ENCODE measurements around the gene CENPM.

Gene CENPM

DNA sequence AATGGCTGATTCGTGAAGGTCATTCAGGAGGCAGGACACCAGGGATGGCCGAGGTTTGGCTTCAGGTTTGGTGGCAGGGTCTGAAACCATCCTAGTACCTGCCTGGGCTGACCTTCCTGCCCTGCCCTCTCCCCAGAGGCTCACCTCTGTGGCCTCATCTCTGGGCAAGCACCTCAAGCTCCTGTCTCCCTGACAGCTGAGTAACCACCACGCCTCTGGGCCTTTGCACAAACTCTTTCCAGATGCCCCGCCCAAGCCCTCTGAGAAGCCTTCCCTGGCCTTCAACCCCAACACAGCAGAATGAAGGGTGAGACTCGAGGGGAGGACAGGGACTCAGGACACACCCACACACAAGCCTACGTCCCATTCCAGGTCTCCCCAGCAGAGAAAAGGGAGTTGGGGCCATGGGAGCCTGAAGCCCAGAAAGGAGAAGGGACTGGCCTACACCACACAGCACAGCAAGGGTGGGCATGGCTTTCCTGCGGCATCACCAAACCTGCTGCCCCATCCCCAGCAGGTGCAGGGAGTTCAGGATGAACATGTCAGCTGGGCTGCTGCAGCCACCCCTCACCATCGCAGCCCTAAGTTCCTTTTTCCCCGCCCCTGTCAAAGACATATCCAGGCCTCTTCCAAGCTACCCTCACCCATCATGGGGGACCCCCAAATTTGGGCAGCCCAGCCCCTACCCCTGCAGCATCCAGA is 34.5 kb downstream of the CENPM start:
- no peak for DNase-seq

DNA sequence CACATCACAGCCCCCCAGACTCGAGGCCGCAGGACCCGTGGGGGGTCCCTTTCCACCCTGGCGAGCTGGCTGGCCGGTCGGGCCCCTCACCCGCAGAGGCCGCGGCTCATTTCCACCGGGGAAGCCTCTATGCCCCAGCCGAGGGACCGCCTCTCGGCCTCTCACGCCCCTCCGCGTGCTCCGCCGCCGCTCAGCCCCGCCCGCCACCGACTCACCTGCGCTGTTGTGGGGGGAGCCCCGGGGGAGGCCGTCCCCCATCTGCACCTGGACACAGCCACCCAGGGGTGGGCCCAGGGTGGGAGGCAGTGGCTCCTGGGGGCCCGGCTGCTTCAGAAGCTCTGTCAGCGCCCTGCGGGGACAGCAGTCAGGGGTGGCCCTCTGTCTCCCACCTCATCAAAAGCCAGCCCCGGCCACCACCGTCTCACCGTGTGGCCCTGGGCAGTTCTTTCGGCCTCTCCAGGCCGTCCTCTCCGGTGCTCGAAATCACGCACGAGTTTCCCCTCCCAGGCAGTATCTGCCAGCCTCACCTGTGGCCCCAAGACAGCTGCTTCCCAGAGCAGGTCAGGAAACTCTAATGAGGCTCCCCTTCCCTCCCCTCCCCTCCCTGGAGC is 35.8 kb downstream of the CENPM start:
- DNase-seq = peak; percentile 31

DNA sequence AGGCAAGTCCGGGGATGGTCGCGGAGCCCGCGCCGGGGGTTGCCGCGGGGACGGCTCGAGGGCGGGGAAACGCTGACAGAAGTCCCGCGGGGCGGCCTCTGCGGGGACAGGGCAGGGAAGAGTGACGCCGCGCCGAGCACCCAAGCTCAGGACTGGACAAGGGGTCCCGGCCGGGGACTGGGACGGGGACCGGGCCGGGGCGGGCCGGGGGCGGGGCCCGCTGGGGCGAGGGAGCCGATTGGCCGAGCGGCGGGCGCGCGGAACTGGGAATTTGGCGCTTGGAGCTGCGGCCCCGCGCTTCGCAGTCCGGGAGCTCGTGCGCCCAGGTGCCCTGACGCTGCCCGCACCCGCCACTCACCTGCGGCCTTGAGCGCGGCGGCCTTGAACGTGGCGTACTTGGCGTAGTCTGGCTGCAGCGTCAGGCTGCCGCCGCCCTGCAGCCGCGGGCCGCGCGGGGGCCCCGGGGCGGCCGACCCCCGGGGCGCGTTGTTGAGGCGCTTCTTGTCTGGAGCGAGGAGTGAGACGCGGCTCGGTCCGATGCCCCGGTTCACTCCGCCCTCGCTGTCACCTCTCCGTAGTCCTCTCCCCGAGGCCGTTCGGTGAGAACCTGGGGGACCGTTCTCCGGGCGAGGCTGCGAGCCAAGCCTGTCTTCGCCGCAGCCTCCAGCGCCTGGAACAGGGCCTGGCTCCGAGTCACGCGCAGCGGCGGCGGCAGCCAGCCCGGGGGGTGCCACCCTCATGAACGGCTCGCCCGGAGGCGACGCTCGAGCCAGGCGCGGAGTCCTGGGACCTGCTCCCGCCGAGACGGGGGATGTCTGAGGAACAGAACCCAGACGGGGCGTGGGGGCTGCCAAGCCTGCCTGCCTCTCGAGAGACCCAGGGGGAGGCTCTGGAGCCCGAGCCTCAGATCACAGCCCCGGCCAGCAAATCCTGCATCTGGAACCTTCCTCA is 36.6 kb downstream of the CENPM start:
- peak; percentile 51 for DNase-seq

DNA sequence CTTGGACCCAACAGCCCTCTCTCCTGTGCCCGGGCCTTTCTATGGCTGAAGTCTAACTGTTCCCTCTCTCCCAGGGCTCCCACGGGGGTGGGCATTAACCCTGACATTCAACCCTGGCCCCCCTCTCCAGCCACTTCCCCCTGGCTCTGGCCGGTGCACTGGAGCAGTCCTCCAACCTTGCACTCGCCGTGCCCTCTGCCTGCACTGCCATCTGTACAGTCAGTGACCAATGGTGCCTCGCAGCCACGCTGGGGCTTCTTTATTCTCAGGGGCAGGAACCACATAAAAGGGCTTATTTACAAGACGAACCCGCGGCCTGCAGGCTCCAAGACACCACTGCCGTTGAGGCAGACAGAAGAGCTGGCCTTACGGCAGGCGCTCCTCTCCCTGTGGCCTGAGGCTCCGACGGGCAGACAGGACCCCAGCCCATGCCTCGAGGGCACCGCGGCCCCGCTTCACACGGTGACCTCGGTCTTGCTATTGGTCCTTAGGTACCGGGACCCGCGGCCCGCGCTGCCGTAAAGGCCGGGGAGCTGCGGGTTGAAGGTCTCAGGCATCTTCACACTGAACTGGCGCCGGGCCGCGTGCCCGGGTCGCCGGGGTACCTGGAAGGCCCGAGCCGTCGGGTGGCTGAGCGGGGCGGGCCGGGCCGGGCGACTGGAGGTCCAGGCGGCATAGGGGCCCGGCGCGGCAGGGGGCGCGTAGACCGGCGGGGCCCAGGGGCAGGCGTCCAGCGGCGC is 37.5 kb downstream of the CENPM start:
- DNase-seq = no peak

DNA sequence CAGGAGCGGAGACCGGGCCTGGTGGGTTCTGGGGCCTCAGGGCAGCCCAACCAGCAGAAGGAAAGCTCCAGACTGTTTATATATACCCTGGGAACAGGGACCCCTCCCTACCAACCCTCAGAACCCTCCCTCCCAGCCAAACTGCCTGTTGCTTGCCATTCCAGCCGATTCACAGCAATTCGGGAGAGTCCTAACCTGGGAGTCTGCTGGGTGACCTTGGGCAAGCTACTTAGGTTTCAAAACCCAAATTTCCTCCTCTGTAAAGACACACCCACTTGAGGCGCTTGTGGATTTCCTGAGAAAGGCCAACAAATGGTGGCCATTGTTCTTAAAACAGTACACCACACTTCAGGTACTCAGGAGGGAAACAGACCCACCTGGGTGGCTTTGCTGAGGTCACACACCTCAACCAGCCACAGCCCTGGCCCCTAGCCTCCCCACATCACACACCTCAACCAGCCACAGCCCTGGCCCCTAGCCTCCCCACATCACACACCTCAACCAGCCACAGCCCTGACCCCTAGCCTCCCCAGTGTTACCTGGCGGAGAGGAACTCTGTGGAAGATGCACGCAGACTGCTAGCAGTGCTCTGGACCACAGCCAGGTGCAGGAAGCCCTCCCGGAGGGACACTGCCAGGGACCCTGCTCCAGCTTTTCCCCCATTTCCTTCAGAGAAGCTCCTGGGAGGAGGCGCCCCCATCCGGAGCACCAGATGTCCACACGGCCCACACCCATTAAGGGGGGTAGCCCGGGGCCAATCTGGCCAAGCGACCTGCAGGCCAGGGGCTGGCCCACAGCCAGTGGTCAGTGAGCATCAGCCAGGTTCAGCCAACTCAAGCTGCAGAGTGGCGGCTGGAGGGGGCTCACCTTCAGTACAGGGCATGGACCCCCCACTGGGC is 38.3 kb downstream of the CENPM start:
- DNase-seq = no peak

DNA sequence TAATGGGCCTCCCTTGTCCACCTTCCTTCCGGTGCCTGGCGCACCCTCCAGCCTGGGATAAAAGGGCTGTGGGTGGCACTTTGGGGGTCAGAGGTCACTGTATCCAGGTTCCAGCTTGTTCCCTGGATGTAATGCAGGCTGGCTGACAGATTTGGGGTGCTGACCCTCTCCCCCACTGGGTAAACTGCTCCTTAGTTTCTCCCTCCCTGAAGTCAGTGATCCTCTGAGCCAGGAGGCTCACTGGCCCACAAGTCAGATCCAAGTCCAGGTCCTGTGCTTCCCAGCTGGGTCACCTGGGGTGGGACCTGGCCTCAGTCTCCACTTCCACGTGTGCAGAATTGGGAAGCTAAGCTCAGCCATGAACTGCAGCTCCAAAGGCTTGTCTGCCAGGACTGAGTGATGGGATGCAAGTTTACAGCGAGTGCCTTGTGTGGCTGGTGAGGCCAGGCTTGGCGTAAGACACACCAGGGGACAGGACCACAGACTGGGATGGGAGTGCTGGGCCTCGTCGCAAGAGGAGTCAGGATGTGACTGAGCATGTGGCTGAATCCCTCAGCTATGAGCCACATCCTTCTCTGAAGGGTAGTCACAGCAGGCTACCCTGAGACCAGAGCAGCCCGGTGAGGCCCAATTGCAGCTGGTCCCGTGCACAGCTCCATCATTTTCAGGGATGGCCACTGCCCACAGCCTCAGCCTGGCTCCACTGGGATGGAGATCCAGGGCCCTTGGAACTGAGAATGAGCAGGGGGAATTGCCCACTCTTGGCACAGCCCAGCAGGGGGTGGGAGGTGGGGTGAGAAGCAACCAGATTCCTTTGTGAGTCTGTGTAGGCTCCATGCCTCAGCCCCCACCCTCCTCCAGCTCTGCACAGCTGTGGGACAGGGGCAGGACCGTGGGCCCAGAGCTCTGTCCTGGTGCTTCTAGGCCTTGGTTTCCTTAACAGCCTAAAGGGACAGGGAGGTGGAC is 39.2 kb downstream of the CENPM start:
- no peak for DNase-seq

DNA sequence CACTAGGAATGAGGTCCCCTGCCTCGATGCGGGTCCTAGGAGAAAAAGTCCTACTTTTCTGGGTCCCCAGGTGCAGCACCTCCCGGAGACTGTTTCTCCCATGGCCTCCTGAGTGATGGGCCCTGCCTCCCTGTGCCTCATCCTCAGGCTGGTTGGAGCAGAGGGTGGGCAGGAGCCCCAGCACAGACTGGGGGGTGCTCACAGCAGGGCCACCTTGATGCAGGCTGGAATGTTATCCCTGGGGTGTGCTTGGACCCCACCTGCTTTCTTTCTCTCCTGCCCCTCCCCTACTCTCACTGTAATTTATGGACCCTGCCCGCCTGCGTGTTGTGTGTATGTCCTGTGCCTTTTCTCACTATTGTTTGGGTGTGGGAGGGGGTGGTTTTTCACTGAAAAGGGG is 40.1 kb downstream of the CENPM start:
- no peak for DNase-seq

DNA sequence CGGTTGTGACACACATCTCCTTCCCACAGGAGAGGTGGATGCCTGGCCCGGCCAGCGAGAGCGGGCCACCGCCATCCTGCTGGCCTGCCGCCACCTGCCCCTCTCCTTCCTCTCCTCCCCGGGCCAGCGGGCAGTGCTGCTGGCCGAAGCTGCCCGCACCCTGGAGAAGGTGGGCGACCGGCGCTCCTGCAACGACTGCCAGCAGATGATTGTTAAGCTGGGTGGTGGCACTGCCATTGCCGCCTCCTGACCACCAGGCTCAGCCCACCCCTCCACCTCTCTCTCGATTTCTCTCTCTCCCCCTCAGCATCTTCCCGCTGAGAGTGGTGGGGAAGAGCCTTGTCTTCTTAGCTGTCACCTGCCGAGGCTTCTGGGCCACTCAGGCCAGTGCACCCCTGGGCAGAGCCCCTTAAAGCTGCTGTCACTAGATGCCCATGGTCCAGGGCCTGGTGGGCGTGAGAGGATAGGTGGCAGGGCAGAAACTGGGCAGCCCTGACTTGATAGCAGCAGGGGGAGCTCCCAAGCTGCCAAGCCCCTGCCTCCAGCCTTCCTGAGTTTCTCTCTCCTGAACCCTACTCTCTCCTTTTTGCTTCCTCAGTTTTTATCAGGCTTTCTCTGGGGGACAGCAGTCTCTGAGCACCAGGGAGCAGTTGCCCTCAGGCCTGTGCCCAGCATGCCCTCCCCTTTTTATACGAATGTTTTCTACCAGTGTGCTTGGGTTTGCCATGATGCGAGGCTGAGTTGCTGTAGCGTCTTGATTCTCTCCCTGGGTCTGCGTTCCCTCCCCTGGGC is 41.3 kb downstream of the CENPM start:
- no peak for DNase-seq

DNA sequence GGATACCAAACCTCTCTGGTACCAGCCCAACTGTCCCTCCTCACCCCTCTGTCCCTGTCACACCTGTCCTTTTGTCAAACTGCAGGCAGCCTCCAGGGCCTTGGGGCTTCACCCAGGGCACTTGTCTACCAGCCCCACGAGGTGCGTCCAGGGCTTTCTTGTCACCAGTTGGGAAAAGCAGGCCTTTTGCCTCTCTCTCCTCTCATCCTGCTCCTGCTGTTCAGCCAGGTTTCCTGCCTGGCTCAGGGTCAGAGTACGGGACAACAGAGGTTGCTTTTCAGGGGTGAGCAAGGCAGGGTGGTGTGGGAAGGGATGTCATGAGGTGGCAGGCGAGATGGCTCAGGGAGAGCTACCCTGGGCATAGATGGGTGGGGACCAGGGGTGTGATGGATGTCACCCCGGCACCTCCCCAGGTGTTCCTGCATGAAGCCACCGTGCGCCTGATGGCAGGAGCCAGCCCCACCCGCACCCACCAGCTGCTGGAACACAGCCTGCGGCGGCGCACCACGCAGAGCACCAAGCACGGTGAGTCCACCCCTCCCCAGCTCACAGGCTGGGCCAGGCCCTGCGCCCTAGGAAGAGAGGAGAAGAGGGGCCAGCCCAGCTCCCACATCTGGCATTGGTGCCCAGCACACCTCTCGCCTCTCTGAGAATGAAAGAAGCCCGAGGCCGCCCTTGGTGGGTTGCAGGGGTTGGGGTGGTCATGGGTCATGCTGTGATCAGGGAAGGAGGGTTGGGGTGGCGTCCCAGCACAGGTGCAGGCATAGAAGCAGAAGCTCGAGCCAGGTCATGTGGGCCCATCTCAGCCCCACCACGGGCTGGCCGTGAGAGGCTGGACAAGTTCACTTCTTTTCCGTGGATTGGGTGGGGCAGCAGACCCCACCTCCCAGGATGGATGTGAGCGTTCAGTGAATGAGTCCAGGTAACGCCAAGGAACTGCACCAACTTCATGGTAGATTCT is 42.2 kb downstream of the CENPM start:
- DNase-seq = no peak

DNA sequence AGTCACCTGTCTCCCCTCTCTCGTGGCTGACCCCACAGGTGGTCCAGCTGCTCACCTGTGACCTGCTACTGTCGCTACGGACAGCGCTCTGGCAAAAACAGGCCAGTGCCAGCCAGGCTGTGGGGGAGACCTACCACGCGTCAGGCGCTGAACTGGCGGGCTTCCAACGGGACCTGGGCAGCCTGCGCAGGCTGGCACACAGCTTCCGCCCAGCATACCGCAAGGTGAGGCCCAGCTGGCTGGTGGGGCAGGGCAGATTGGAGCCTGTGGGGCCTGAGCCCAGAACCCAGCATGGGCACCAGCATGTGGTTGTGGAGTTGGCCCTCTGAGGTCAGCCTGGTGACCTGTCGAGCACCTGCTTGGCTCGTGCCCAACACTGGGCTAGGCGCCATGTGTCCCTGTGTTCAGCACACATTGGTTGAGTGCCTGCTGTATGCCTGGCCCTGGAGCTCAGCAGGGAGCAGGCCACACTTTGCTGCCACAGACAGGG is 44.0 kb downstream of the CENPM start:
- no peak for DNase-seq

DNA sequence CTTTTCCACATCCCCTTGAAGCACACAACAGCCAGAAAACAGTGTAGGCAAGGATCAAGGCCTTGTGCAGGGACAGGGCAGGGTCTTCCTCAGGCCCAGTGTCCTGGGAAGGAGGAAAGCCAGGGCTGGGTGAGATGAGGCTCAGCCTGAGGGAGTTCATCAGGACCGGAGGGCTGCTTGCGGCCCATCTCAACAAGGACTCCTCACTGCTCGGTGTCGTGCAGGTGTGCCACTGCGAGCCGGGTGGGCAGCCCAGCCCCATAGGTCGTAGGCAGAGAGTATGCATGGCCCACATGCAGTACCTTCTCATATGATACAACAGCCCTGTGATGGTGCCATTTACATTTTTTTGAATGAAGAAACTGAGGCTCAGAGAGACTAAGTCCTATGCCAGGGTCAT is 44.9 kb downstream of the CENPM start:
- no peak for DNase-seq

DNA sequence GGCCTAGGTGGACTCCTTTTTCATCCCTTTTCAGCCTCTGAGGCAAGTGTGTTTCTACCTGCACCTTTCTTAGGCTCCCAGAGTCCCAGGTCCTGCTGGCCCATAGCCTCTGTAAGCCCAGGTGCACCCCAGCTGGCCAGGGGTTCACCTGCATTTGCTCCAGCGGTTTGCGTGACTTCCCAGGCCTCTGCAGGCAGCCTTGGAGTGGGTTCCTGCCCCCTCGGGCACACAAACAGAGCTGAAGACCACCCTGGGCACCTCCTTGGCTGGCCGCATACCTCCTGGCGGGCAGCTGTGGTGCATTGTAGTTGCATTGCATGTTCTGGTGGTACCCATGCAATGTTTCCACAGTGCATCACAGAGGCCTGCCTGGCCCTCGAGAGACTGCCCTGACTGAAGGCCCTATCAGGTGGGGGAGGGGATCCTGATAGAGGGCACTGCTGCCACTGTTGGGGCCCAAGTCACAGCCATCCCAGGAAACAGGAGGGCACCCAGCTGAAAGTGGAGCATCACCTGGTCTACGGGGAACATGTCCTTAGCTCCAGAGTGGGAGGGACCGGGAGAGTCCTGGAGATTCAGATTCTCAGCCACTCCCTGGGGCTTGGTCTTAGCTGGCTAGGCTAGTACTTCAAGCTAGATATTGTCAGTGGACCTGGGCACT is 46.2 kb downstream of the CENPM start:
- no peak for DNase-seq

DNA sequence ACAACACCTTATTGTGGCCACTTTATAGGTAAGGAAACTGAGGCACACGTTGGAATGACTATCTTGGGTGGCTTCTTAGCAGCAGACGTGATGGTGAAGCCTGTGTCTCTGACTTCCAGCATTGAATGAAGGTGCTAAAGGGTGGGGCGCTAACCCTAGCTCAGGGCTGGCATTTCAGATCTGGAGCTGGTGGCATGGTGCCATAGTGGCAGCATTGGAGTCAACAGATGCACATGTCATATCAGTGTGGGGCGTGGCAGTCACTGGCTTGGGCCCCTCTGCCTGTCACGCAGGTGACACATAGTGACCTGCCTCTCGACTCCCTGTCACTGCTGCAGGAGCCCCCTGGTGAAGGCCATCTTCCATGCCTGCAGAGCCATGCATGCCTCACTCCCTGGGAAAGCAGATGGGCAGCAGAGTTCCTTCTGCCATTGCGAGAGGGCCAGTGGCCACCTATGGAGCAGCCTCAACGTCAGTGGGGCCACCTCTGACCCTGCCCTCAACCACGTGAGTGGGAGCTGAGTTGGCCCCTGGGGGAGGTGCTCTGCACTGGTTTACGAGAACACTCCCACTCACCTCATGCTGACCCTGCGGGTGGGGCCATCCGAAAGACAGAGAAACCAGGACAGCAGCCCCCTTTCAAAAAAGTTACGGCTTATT is 46.8 kb downstream of the CENPM start:
- no peak for DNase-seq

DNA sequence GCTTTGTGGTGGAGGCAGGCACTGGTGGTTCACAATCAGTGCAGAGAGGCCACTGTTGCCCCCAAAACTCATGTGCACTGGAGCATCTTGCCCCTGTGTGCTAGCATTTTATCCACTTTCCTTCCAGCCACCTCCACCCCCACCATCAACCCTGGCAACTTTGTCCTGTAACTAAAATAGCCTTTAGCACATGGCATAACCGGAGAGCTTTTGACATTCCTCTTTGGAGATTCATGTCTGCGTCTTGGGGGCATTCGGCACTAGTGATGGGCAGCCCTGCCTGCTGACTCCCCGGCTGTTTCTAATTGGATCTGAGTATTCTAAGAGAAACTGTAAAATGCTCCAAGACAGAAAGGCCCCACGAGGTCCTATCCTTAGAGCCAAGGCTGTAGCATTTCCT is 47.8 kb downstream of the CENPM start:
- DNase-seq = no peak

DNA sequence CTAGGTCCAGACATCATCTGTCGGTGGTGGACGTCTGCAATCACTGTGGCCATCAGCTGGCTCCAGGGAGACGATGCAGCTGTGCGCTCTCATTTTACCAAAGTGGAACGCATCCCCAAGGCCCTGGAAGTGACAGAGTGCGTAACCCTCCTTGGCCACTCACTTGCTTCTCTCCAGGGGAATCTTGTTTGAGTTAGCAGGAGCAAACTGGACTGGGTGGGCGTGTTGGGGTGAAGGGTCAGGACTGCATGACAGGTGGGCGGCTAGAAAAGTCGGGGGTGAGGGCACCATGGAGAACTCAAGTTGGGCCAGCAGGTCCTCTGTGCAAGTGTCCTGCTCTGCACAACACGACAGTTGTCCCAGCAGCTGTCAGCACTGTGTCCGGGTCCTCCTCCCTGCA is 48.3 kb downstream of the CENPM start:
- no peak for DNase-seq

DNA sequence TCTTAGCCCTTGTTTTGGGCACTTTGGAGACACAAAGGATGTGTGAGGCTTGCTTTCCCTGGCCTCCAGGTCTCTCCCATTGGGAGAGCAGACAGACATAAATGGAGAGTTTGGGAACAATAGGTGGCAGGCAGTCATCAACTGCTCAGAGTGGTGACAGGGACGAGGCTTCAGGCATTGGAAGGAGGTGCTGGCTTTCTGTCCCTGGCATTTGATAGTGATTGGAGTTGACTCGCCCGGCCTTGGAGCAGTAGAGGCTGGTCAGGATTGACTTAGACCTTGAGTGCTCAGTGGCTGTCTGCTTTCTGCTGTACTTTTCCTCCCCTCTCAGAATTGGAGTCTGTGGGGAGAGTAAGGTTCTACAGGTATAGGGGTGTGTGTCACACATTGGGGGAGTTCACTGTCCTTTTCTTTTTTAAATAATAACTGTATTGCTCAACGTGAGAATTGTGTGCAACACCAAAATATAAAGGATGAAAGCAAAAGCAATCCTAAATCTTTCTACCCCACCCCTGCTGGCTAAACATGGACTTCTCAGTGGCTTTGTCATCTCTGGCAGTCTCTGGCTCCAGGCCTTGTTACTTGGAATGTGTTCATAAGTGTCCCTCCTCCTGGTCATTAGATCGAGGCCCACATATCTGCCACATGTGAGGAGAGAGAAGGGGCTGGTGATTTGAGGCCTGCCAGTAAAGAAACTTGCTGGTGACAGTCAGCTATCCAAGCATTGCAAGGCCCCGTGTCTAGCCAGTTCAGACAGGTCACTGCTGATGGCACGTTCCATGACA is 53.2 kb downstream of the CENPM start:
- no peak for DNase-seq

DNA sequence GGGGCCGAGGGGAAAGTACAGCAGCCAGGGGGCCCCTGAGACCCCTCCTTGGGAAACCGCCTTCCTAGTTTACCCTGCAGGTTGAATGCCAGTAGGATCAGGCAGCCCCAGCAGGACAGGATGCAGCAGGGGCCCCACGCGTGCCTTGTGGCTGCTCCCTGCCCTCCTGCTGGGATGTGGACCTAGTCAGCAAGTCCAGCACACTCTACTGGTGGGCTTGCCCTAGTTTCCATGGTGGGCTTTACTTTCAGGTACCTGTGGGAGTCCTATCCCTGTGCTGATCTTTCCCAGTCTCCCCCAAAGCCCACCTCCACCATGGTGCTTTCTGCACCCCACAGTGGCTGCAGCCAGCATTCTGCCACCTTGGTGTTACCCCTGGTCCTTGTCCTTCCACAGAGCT is 54.2 kb downstream of the CENPM start:
- no peak for DNase-seq

All from stimulated activated CD4-positive, alpha-beta T cell treated with anti-CD3 and anti-CD28 coated beads, Interleukin-15, amount 100 ng/mL, for 24 hours (primary cell).